Transverse colon (tissue), 4 donors: Measurements from ENCODE around the gene ADSL. TPM values are rescaled to one million over a fixed set of nuclear protein-coding genes. Genes with fewer than 3 reads are reported as not detected.
A peak's percentile ranks its signal among the peaks of the same experiment; 100 is the strongest.

Experiments
- DNase-seq: peaks from one replicate; pipeline ENCODE4 v3.0.0-alpha.2; 2019
- H3K27ac ChIP-seq, 4 donors: fragments of 200-600 bp; sonication (generic); 2 replicates each; pipeline ENCODE4 v1.5.1; 2016 to 2018; ENCODE audit warnings: inconsistent platforms in 4 of 4
- H3K27me3 ChIP-seq: fragments of 200-600 bp; sonication (generic); 2 replicates; pipeline ENCODE4 v1.5.1; 2017; ENCODE audit warnings: inconsistent platforms
- H3K36me3 ChIP-seq, 4 donors: fragments of 200-600 bp; sonication (generic); 2 replicates each; pipeline ENCODE4 v1.5.1; 2017 to 2019; ENCODE audit warnings: inconsistent platforms in 4 of 4
- H3K4me1 ChIP-seq, 4 donors: fragments of 200-600 bp; sonication (generic); 2 replicates each; pipeline ENCODE4 v1.5.1; 2017 to 2020; ENCODE audit warnings: inconsistent platforms in 4 of 4
- H3K4me3 ChIP-seq, 4 donors: fragments of 200-600 bp; sonication (generic); 1 replicate in 1 of 4; 2 replicates in 3 of 4; pipeline versions ENCODE4 v1.5.1 to v1.6.1; 2017 to 2019; ENCODE audit warnings: inconsistent platforms in 4 of 4
- H3K9me3 ChIP-seq, 2 donors: fragments of 200-600 bp; sonication (generic); 2 replicates each; pipeline ENCODE4 v1.5.1; 2017 to 2019; ENCODE audit warnings: inconsistent platforms in 2 of 2
- EP300 ChIP-seq: sonication (generic); formaldehyde crosslinking; IDR thresholded peaks from one replicate; pipeline ENCODE4 v1.6.1; 2017; ENCODE audit warnings: antibody characterized with exemption, low read depth
- POLR2A ChIP-seq: fragments of 450-650 bp; IDR thresholded peaks from one replicate; pipeline ENCODE4 v1.6.1; 2016; ENCODE audit warnings: antibody characterized with exemption, mild to moderate bottlenecking, moderate library complexity
- POLR2AphosphoS5 ChIP-seq, 3 donors: sonication (generic); formaldehyde crosslinking; IDR thresholded peaks; one replicate each; pipeline ENCODE4 v1.6.1; 2016; ENCODE audit warnings: antibody characterized with exemption in 3 of 3
- WGBS, 2 donors: methylation state at CpG; one replicate each; pipeline ENCODE4 v1.1.5; 2018; ENCODE audit warnings: low coverage in 1 of 2; 5-methylcytosine and 5-hydroxymethylcytosine counted together
- in situ Hi-C, 4 donors: fragments of 200-750 bp; cut with MboI; loops; one replicate each; pipeline versions ENCODE4 v1.15.0 to v1.15.1; 2017; ENCODE audit warnings: low sequenced_read_pairs in 3 of 4, low pct_ligation_motif_present in 1 of 4, low pct_unique_long_range_greater_than_20kb in 1 of 4
- intact Hi-C: fragments of 100-400 bp; cut with DNase I; formaldehyde crosslinking; loops from one replicate; pipeline ENCODE4 v1.15.1; 2023; ENCODE audit warnings: low total_unique reads
- total RNA-seq, 4 donors: library from RNA; depleted of rRNA; stranded (reverse); fragments of >200 nt; gene quantifications; one replicate each; pipeline ENCODE4 v1.1.0, GENCODE V29; 2016
- TF ChIP-seq, protein P1 (sequence below), 5 experiments: fragments of 200-600 bp in 3 of 5; fragments of 450-650 bp in 2 of 5; sonication (generic) in 3 of 5; IDR thresholded peaks; 1 replicate in 2 of 5; 2 replicates in 3 of 5; pipeline ENCODE4 v1.5.1; 2016 to 2017; ENCODE audit warnings: antibody characterized with exemption in 5 of 5, inconsistent platforms in 3 of 5, mild to moderate bottlenecking in 2 of 5, moderate library complexity in 1 of 5

Gene ADSL
- total RNA-seq, 4 donors from 2014 or later = 13.5 to 70.7 (median 41.8) TPM

DNA sequence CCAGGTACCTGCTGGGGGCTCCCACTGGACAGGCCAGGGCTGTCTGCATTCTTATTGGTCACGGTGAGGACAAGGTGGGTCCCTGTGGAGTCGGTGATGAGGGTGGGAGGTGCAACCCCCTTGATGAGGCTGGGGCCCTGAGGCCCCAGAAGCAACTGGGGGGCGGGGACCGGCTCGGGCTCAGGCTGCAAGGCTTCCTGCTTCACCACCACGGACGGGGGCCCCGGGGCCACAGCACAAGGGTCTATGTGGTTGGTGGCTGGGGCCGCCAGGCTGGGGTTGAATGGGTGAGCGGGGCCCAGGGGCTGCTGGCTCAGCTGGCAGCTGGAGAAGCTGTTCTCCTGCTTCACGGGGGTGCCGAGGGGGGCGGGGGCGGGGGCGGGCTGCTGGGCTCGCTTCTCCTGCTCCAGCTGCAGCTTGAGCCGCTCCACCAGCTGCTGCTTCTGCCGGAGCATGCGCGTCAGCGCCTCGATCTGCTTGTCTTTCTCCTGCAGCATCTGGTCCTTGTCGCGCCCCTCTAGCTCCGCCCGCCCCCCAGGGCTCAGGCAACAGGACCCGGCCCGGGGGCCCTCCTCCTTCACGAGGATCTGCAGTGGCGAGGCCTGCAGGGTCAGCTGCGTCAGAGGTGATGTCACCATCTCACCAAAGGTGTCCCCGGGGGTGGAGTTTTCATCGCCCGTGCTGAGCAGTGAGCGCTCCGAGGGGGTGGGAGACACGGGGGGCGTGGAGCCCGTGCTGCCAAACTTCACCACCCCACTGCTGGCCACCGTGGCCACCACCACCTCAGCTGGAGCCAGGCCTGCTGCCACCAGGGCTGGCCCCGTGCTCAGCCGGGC lies 72.3 kb downstream of the ADSL start:
- no peaks in the 10 kb centered on the region for H3K27me3 ChIP-seq
- no peak overlapping the region for H3K4me3 ChIP-seq
- 75% methylated on average over 22 of the region's 42 CpGs; no CpG with 5 or more reads in 1 of the 2 donors for WGBS, 2 donors
- intact Hi-C loops = no loop called here
- H3K4me1 ChIP-seq = peaks cover 0 to 14% (median 6%) of the 10 kb centered on the region in 4 donors
- H3K27ac ChIP-seq = no peak overlapping the region
- peaks cover 0 to 34% (median 15%) of the 10 kb centered on the region in 4 donors for H3K36me3 ChIP-seq
- DNase-seq = peak; percentile 32
- H3K9me3 ChIP-seq = no peaks in the 10 kb centered on the region
- in situ Hi-C loops = no loop called here
- TF ChIP-seq EP300 (no peak), POLR2AphosphoS5 (IDR thresholded peaks at IDR 0.05) (no peak), POLR2A (no peak)
- TF ChIP-seq, protein P1, sequence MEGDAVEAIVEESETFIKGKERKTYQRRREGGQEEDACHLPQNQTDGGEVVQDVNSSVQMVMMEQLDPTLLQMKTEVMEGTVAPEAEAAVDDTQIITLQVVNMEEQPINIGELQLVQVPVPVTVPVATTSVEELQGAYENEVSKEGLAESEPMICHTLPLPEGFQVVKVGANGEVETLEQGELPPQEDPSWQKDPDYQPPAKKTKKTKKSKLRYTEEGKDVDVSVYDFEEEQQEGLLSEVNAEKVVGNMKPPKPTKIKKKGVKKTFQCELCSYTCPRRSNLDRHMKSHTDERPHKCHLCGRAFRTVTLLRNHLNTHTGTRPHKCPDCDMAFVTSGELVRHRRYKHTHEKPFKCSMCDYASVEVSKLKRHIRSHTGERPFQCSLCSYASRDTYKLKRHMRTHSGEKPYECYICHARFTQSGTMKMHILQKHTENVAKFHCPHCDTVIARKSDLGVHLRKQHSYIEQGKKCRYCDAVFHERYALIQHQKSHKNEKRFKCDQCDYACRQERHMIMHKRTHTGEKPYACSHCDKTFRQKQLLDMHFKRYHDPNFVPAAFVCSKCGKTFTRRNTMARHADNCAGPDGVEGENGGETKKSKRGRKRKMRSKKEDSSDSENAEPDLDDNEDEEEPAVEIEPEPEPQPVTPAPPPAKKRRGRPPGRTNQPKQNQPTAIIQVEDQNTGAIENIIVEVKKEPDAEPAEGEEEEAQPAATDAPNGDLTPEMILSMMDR (IDR thresholded peaks at IDR 0.05) = no peak

DNA sequence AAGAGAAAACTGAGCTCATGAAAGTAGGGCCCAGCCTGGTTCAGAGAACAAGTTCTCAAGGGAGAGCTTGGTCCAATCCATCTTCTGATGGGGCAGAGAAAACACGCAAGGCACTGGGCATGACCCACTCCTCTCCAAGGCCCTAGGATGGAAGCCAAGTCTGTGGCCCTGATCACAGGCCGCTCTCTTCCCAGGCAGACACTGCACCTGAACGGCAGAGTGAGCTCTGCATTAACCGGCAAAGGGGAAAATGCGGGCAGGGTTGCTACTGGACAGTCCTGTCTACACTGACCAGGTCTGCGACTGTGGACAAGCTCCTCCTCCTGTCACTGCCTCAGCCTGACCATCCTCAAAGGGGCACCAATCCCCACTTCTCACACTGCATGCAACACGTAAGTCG lies 73.4 kb downstream of the ADSL start:
- H3K36me3 ChIP-seq = peaks cover 0 to 34% (median 15%) of the 10 kb centered on the region in 4 donors
- no peak for DNase-seq
- in situ Hi-C loops = no loop called here
- H3K9me3 ChIP-seq = no peaks in the 10 kb centered on the region
- TF ChIP-seq POLR2A = no peak
- TF ChIP-seq, protein P1 (IDR thresholded peaks at IDR 0.05) = no peak
- TF ChIP-seq EP300 = no peak
- TF ChIP-seq POLR2AphosphoS5 (IDR thresholded peaks at IDR 0.05) = no peak
- H3K27me3 ChIP-seq = no peaks in the 10 kb centered on the region
- 83% methylated on average over 6 of the region's 8 CpGs; no CpG with 5 or more reads in 1 of the 2 donors for WGBS, 2 donors
- no peak overlapping the region for H3K4me3 ChIP-seq
- H3K4me1 ChIP-seq = peaks cover 0 to 14% (median 6%) of the 10 kb centered on the region in 4 donors
- intact Hi-C loops = no loop called here
- no peak overlapping the region for H3K27ac ChIP-seq

DNA sequence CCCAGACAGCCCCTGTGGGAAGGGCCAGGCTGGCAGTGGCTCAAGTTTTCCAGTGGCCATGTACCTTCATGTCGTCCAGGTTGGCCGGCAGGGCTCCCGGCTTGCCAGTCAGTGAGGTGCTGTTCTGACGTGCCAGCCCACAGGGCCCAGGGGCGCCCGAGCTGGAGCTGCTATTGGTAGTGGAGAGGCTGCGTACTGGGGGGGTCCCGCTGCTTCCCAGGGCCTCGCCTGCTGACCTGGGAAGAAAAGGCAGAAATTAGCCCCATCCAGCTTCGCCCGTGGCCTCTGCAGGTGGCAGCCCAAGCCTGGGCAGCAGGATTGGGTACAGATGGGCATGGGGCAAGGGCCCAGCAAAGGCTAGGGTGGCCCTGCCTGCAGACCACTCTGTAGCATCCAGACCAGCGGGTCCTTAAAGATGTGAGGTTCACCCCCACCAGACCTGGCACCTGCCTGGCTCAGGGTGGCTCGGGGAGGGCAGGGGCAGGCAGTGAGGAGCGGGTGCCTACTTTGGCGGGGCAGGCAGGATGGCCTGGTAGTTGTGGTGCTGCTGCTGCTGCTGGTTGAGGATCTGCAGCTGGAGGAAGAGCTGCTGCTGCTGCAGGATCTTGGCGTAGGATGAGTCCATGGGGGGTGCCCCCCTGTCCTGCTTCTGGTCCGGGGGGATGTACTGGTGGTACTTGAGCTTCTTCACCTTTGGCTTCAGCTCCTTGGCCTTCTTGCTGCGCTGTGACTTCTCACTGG lies 74.2 kb downstream of the ADSL start:
- intact Hi-C loops (no loop called here), in situ Hi-C loops (no loop called here)
- no peak for DNase-seq
- H3K4me1 ChIP-seq = peaks cover 0 to 8% (median 2%) of the 10 kb centered on the region in 4 donors
- H3K27me3 ChIP-seq = no peaks in the 10 kb centered on the region
- 95% methylated on average over 17 of the region's 18 CpGs; no CpG with 5 or more reads in 1 of the 2 donors for WGBS, 2 donors
- no peaks in the 10 kb centered on the region for H3K9me3 ChIP-seq
- H3K4me3 ChIP-seq = no peak overlapping the region
- H3K27ac ChIP-seq = no peak overlapping the region
- no peak for TF ChIP-seq POLR2AphosphoS5 (IDR thresholded peaks at IDR 0.05)
- TF ChIP-seq POLR2A = no peak
- TF ChIP-seq EP300 = no peak
- TF ChIP-seq, protein P1 (IDR thresholded peaks at IDR 0.05) = no peak
- peaks cover 0 to 42% (median 15%) of the 10 kb centered on the region in 4 donors for H3K36me3 ChIP-seq

DNA sequence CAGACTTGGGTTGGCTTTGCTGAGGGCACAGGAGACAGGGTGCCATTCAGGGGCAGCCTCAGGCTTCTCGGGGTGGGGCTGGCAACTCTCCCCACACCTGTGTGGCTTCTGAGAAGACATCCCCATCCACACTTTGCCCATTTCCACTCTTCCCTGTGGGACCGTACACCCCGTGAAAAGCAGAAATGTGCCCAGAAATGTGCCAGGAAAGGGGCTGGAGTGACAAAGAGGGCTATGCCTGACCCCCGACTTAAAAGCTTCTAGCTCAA lies 74.7 kb downstream of the ADSL start:
- intact Hi-C loops = no loop called here
- Histone ChIP-seq H3K4me3 (no peak overlapping the region), H3K36me3 (peaks cover 0 to 47% (median 15%) of the 10 kb centered on the region in 4 donors), H3K27ac (no peak overlapping the region), H3K4me1 (peaks cover 0 to 3% (median 0%) of the 10 kb centered on the region in 4 donors), H3K27me3 (no peaks in the 10 kb centered on the region), H3K9me3 (no peaks in the 10 kb centered on the region)
- in situ Hi-C loops = no loop called here
- DNase-seq = no peak
- TF ChIP-seq POLR2A (no peak), EP300 (no peak), POLR2AphosphoS5 (IDR thresholded peaks at IDR 0.05) (no peak)
- TF ChIP-seq, protein P1 (IDR thresholded peaks at IDR 0.05) = no peak
- WGBS, 2 donors = 90% methylated on average over 4 of the region's 4 CpGs; no CpG with 5 or more reads in 1 of the 2 donors
